Subcutaneous abdominal adipose tissue (tissue), 5 donors: ENCODE data around the gene MNT.

Source experiments
- H3K27ac ChIP-seq: one replicate; pipeline ENCODE4 v1.7.0; 2013; ENCODE audit warnings: low read depth, mild to moderate bottlenecking, inconsistent platforms, low read length, moderate library complexity
- H3K27me3 ChIP-seq, 5 donors: one replicate each; pipeline ENCODE4 v1.7.0; 2013; ENCODE audit warnings: low read length in 5 of 5, inconsistent platforms in 1 of 5; ENCODE audit not compliant: control insufficient read depth in 5 of 5, insufficient read depth in 4 of 5
- H3K36me3 ChIP-seq, 5 donors: one replicate each; pipeline ENCODE4 v1.7.0; 2013; ENCODE audit warnings: low read length in 5 of 5; ENCODE audit not compliant: control insufficient read depth in 5 of 5, insufficient read depth in 5 of 5
- H3K4me1 ChIP-seq, 5 donors: one replicate each; pipeline ENCODE4 v1.7.0; 2013; ENCODE audit warnings: low read length in 5 of 5, mild to moderate bottlenecking in 3 of 5, moderate library complexity in 1 of 5; ENCODE audit not compliant: control insufficient read depth in 5 of 5, insufficient read depth in 5 of 5
- H3K4me3 ChIP-seq, 5 donors: one replicate each; pipeline ENCODE4 v1.7.0; 2013; ENCODE audit warnings: low read length in 5 of 5, low read depth in 1 of 5
- H3K9ac ChIP-seq, 5 donors: one replicate each; pipeline ENCODE4 v1.7.0; 2013; ENCODE audit warnings: low read length in 5 of 5, mild to moderate bottlenecking in 4 of 5, moderate library complexity in 3 of 5
- H3K9me3 ChIP-seq, 5 donors: one replicate each; pipeline ENCODE4 v1.7.0; 2013; ENCODE audit warnings: low read length in 5 of 5; ENCODE audit not compliant: control insufficient read depth in 5 of 5
- donor health status: healthy.
- donor health status: healthy.
- donor health status: healthy.
- donor health status: healthy.
- donor health status: healthy.

The MNT gene

GRCh38 chr17:2336215-2336851, 64.5 kb downstream of the MNT start, which contains the start of gene TSR1:
TSS of gene TSR1 (minus strand) at chr17:2336457. CDS start at chr17:2336427, 30 bp downstream.
- peaks cover 28 to 40% (median 32%) of the 10 kb centered on the region in 5 donors for H3K36me3 ChIP-seq
- no peaks in the 10 kb centered on the region for H3K27me3 ChIP-seq
- peak within 1 kb of the TSS; percentile 84 to 92 (median 89) for H3K9ac ChIP-seq
- peak within 1 kb of the TSS; percentile 76 for H3K27ac ChIP-seq
- peaks cover 0 to 27% (median 26%) of the 10 kb centered on the region in 5 donors for H3K4me1 ChIP-seq
- peak within 1 kb of the TSS; percentile 88 to 98 (median 96) for H3K4me3 ChIP-seq
- H3K9me3 ChIP-seq: no peaks in the 10 kb centered on the region

DNA sequence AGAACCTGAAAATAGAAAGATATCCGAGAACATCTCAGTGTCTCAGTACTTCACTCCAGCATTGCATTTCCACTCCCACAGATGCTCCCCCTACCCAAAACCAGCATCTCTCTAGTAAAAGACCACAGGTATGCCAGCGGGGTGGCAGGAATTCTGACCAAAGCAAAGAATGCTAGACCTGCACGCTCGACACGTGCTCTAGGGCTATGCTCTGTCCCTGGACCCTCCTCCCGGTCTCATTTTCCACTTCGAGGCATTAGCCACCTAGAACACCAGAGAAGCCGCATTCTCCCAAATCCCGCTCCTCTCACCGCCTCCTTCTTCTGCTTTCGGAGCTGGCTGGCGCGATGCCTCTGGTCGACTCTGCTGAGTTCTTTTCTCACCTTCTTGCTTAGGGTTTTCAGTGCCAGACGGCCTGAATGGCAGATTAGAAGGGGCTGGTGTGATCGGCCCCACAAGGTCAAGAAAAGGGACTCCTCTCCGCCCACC, 65.1 kb downstream of the MNT start:
- peaks cover 33 to 43% (median 38%) of the 10 kb centered on the region in 5 donors for H3K36me3 ChIP-seq
- peak overlapping the region; percentile 76 for H3K27ac ChIP-seq
- H3K9me3 ChIP-seq: no peaks in the 10 kb centered on the region
- H3K4me1 ChIP-seq: peaks cover 0 to 27% (median 26%) of the 10 kb centered on the region in 5 donors
- no peaks in the 10 kb centered on the region for H3K27me3 ChIP-seq
- H3K4me3 ChIP-seq: peak overlapping the region; percentile 88 to 98 (median 96)
- peak overlapping the region; percentile 84 to 92 (median 89) for H3K9ac ChIP-seq
